Ishikawa (cell line): ENCODE measurements around the gene ZNF423.

Experiments used
- CEBPB ChIP-seq: IDR thresholded peaks from 2 replicates; pipeline ENCODE4 v1.6.1; 2012
- CREB1 ChIP-seq: IDR thresholded peaks from 2 replicates; pipeline ENCODE4 v1.6.1; 2012; ENCODE audit warnings: low read depth
- EGR1 ChIP-seq: IDR thresholded peaks from 2 replicates; pipeline ENCODE4 v1.6.1; 2012
- EP300 ChIP-seq: IDR thresholded peaks from 2 replicates; pipeline ENCODE4 v1.6.1; 2012; ENCODE audit warnings: borderline replicate concordance
- FOXM1 ChIP-seq: IDR thresholded peaks from 2 replicates; pipeline ENCODE4 v1.6.1; 2012; ENCODE audit warnings: low read depth, borderline replicate concordance
- MAX ChIP-seq: IDR thresholded peaks from 2 replicates; pipeline ENCODE4 v1.6.1; 2012
- NFIC ChIP-seq: IDR thresholded peaks from 2 replicates; pipeline ENCODE4 v1.6.1; 2012
- RAD21 ChIP-seq: IDR thresholded peaks from 2 replicates; pipeline ENCODE4 v1.6.1; 2012; ENCODE audit warnings: low read depth
- REST ChIP-seq: IDR thresholded peaks from 2 replicates; pipeline ENCODE4 v1.6.1; 2012; ENCODE audit warnings: low read depth, mild to moderate bottlenecking
- TAF1 ChIP-seq: IDR thresholded peaks from 2 replicates; pipeline ENCODE4 v1.6.1; 2012; ENCODE audit warnings: low read depth, mild to moderate bottlenecking
- TCF12 ChIP-seq: IDR thresholded peaks from 2 replicates; pipeline ENCODE4 v1.6.1; 2012; ENCODE audit warnings: low read depth
- TEAD4 ChIP-seq: IDR thresholded peaks from 2 replicates; pipeline ENCODE4 v1.6.1; 2012
- USF1 ChIP-seq: IDR thresholded peaks from 2 replicates; pipeline ENCODE4 v1.6.1; 2012
- YY1 ChIP-seq: IDR thresholded peaks from 2 replicates; pipeline ENCODE4 v1.6.1; 2012; ENCODE audit warnings: low read depth

GRCh38 chr16:49617710-49618330, 238.1 kb downstream of the ZNF423 start:
- TF ChIP-seq EP300 (no peak), REST (no peak), NFIC (no peak), TAF1 (no peak), TCF12 (no peak), YY1 (no peak), MAX (no peak), RAD21 (no peak), CEBPB (no peak), FOXM1 (no peak), CREB1 (no peak), USF1 (no peak), EGR1 (no peak), TEAD4 (no peak)
